ENCODE results near the gene ANKRD40.
"Not testable (repeated sequence)": the region's sequence is repeated elsewhere in the genome, so short reads cannot be mapped to it uniquely, and the experiment has no call there.

Gene ANKRD40

GRCh38 chr17:50707289-50708049 is at the start of gene ANKRD40:
TSS of gene ANKRD40 (minus strand) at chr17:50707914. CDS start at chr17:50707654, 260 bp downstream.
- peak; percentile 61 for DNase-seq (ENCODE audit: low spot score)

GRCh38 chr17:50754521-50754920 is 46.8 kb upstream of the ANKRD40 start:
- no peak for DNase-seq (ENCODE audit: low spot score)

GRCh38 chr17:50749245-50749644 is 41.5 kb upstream of the ANKRD40 start:
- no peak for DNase-seq (ENCODE audit: low spot score)

- no peak for DNase-seq (ENCODE audit: low spot score)
Measured at GRCh38 chr17:50745631-50746030, 37.9 kb upstream of the ANKRD40 start.

- no peak for DNase-seq (ENCODE audit: low spot score)
Measured at GRCh38 chr17:50739098-50739497, 31.4 kb upstream of the ANKRD40 start.

- DNase-seq (ENCODE audit: low spot score) = no peak
Measured at GRCh38 chr17:50737118-50737698, 29.5 kb upstream of the ANKRD40 start.

- no peak for DNase-seq (ENCODE audit: low spot score)
Measured at GRCh38 chr17:50735287-50735686, 27.6 kb upstream of the ANKRD40 start.

GRCh38 chr17:50731575-50732460 is 24.1 kb upstream of the ANKRD40 start:
- DNase-seq (ENCODE audit: low spot score) = no peak

GRCh38 chr17:50728881-50729765 is 21.4 kb upstream of the ANKRD40 start:
- no peak for DNase-seq (ENCODE audit: low spot score)

- no peak for DNase-seq (ENCODE audit: low spot score)
Measured at GRCh38 chr17:50728112-50728429, 20.4 kb upstream of the ANKRD40 start.

- no peak for DNase-seq (ENCODE audit: low spot score)
Measured at GRCh38 chr17:50725769-50726655, 18.3 kb upstream of the ANKRD40 start.

GRCh38 chr17:50724622-50725021 is 16.9 kb upstream of the ANKRD40 start:
- DNase-seq (ENCODE audit: low spot score) = not testable (repeated sequence)

GRCh38 chr17:50722746-50723145 is 15.0 kb upstream of the ANKRD40 start:
- no peak for DNase-seq (ENCODE audit: low spot score)

GRCh38 chr17:50721194-50722010 is 13.7 kb upstream of the ANKRD40 start:
- no peak for DNase-seq (ENCODE audit: low spot score)

GRCh38 chr17:50719924-50720794 is 12.4 kb upstream of the ANKRD40 start:
- no peak for DNase-seq (ENCODE audit: low spot score)

- peak; percentile 89 for DNase-seq (ENCODE audit: low spot score)
Measured at GRCh38 chr17:50719144-50719923, 11.6 kb upstream of the ANKRD40 start, which contains the start of gene LUC7L3. TSS of gene LUC7L3 (plus strand) at chr17:50719603. CDS start at chr17:50719733, 130 bp downstream.

GRCh38 chr17:50715471-50715870 is 7.8 kb upstream of the ANKRD40 start:
- DNase-seq (ENCODE audit: low spot score) = no peak

GRCh38 chr17:50712641-50713040 is 4.9 kb upstream of the ANKRD40 start:
- DNase-seq (ENCODE audit: low spot score) = no peak
